Osteocyte (in vitro differentiated cells): ENCODE data around the gene SHISA7. TPM values are rescaled to one million over a fixed set of nuclear protein-coding genes. Genes with fewer than 3 reads are reported as not detected.
A peak's percentile ranks its signal among the peaks of the same experiment; 100 is the strongest.

Experiments used
- DNase-seq: peaks from one replicate; pipeline ENCODE4 v3.0.0; 2021; ENCODE audit warnings: mixed read lengths; ENCODE audit not compliant: unreplicated experiment; ENCODE audit errors: extremely low spot score
- H3K27ac Mint-ChIP-seq: one replicate; pipeline ENCODE4 v1.8.0; 2021; ENCODE audit warnings: mild to moderate bottlenecking, mixed read lengths; ENCODE audit not compliant: unreplicated experiment
- H3K27me3 Mint-ChIP-seq: one replicate; pipeline ENCODE4 v1.8.0; 2021; ENCODE audit warnings: mixed read lengths; ENCODE audit not compliant: unreplicated experiment
- H3K36me3 Mint-ChIP-seq: one replicate; pipeline ENCODE4 v1.8.0; 2021; ENCODE audit warnings: mixed read lengths; ENCODE audit not compliant: unreplicated experiment
- H3K4me1 Mint-ChIP-seq: one replicate; pipeline ENCODE4 v1.8.0; 2021; ENCODE audit warnings: mixed read lengths; ENCODE audit not compliant: unreplicated experiment
- H3K4me3 Mint-ChIP-seq: one replicate; pipeline ENCODE4 v1.8.0; 2021; ENCODE audit warnings: mild to moderate bottlenecking, moderate library complexity, mixed read lengths; ENCODE audit not compliant: unreplicated experiment
- H3K9me3 Mint-ChIP-seq: one replicate; pipeline ENCODE4 v1.8.0; 2021; ENCODE audit warnings: mixed read lengths; ENCODE audit not compliant: unreplicated experiment
- CTCF ChIP-seq: fragments of 200-600 bp; sonication (generic); IDR thresholded peaks from 2 replicates; pipeline ENCODE4 v1.5.0; 2021; ENCODE audit warnings: antibody characterized with exemption, mild to moderate bottlenecking, moderate library complexity
- total RNA-seq: library from RNA; stranded (reverse); gene quantifications from 2 replicates; pipeline ENCODE4 v1.2.1, GENCODE V29; 2021

The SHISA7 gene
- total RNA-seq, 1 donor from 2014 or later: not detected

- H3K36me3 Mint-ChIP-seq: no peaks in the 10 kb centered on the region
- peaks cover 30% of the 10 kb centered on the region for H3K4me1 Mint-ChIP-seq
- no peak for DNase-seq
- no peaks in the 10 kb centered on the region for H3K9me3 Mint-ChIP-seq
- H3K27me3 Mint-ChIP-seq: no peaks in the 10 kb centered on the region
- peak overlapping the region; percentile 68 for H3K4me3 Mint-ChIP-seq
- peak; percentile 3 for TF ChIP-seq CTCF
- H3K27ac Mint-ChIP-seq: peak overlapping the region; percentile 99
These were observed 43.2 kb upstream of the SHISA7 start for GRCh38 chr19:55486043-55486970.

GRCh38 chr19:55485439-55486011, 42.4 kb upstream of the SHISA7 start:
- Mint-ChIP-seq H3K4me1 (peaks cover 31% of the 10 kb centered on the region), H3K27ac (peak overlapping the region; percentile 82), H3K9me3 (no peaks in the 10 kb centered on the region), H3K36me3 (no peaks in the 10 kb centered on the region), H3K27me3 (no peaks in the 10 kb centered on the region), H3K4me3 (peak overlapping the region; percentile 75)
- DNase-seq: no peak
- TF ChIP-seq CTCF: no peak

GRCh38 chr19:55484593-55485438, 41.7 kb upstream of the SHISA7 start, which contains the start of gene NAT14:
Gene NAT14, plus strand, starts transcription at chr19:55485188. Its CDS starts 521 bp downstream, at chr19:55485709.
- H3K4me1 Mint-ChIP-seq: peaks cover 34% of the 10 kb centered on the region
- no peaks in the 10 kb centered on the region for H3K27me3 Mint-ChIP-seq
- no peak for TF ChIP-seq CTCF
- peak within 1 kb of the TSS; percentile 82 for H3K27ac Mint-ChIP-seq
- peak; percentile 92 for DNase-seq
- H3K9me3 Mint-ChIP-seq: no peaks in the 10 kb centered on the region
- peak within 1 kb of the TSS; percentile 75 for H3K4me3 Mint-ChIP-seq
- H3K36me3 Mint-ChIP-seq: no peaks in the 10 kb centered on the region

- DNase-seq: no peak
- Mint-ChIP-seq H3K27ac (peak overlapping the region; percentile 27), H3K27me3 (no peaks in the 10 kb centered on the region), H3K4me1 (peaks cover 38% of the 10 kb centered on the region), H3K9me3 (no peaks in the 10 kb centered on the region), H3K36me3 (no peaks in the 10 kb centered on the region), H3K4me3 (peak overlapping the region; percentile 75)
- TF ChIP-seq CTCF: no peak
These were observed 40.8 kb upstream of the SHISA7 start for GRCh38 chr19:55483706-55484592.
